ENCODE results near the gene IL1R2.

IL1R2 gene

GRCh38 chr2:102027036-102027980, 35.5 kb downstream of the IL1R2 start:
- TF ChIP-seq CTCF (IDR thresholded peaks at IDR 0.05; ENCODE audit: borderline replicate concordance, insufficient read depth, low read depth, low read length) = no peak
- H3K4me3 ChIP-seq (ENCODE audit: low read depth, low read length) = no peak overlapping the region

GRCh38 chr2:102028470-102028869, 36.7 kb downstream of the IL1R2 start:
- no peak for TF ChIP-seq CTCF (IDR thresholded peaks at IDR 0.05; ENCODE audit: borderline replicate concordance, insufficient read depth, low read depth, low read length)
- H3K4me3 ChIP-seq (ENCODE audit: low read depth, low read length) = no peak overlapping the region

GRCh38 chr2:102029405-102029804, 37.6 kb downstream of the IL1R2 start:
- no peak for TF ChIP-seq CTCF (IDR thresholded peaks at IDR 0.05; ENCODE audit: borderline replicate concordance, insufficient read depth, low read depth, low read length)
- no peak overlapping the region for H3K4me3 ChIP-seq (ENCODE audit: low read depth, low read length)

- H3K4me3 ChIP-seq (ENCODE audit: low read depth, low read length) = no peak overlapping the region
- no peak for TF ChIP-seq CTCF (IDR thresholded peaks at IDR 0.05; ENCODE audit: borderline replicate concordance, insufficient read depth, low read depth, low read length)
Measured at GRCh38 chr2:102029952-102030351, 38.2 kb downstream of the IL1R2 start.

- no peak for TF ChIP-seq CTCF (IDR thresholded peaks at IDR 0.05; ENCODE audit: borderline replicate concordance, insufficient read depth, low read depth, low read length)
- no peak overlapping the region for H3K4me3 ChIP-seq (ENCODE audit: low read depth, low read length)
Measured at GRCh38 chr2:102030502-102030854, 38.7 kb downstream of the IL1R2 start.

GRCh38 chr2:102030855-102031527, 39.2 kb downstream of the IL1R2 start:
- no peak overlapping the region for H3K4me3 ChIP-seq (ENCODE audit: low read depth, low read length)
- no peak for TF ChIP-seq CTCF (IDR thresholded peaks at IDR 0.05; ENCODE audit: borderline replicate concordance, insufficient read depth, low read depth, low read length)
